Hepatocyte (in vitro differentiated cells): Measurements from ENCODE around the gene CD72. TPM values are rescaled to one million over a fixed set of nuclear protein-coding genes. Genes with fewer than 3 reads are reported as not detected.
"Not testable (repeated sequence)": the region's sequence is repeated elsewhere in the genome, so short reads cannot be mapped to it uniquely, and the experiment has no call there.

Experiments
- DNase-seq: peaks from one replicate; pipeline ENCODE4 v3.0.0-alpha.2; 2016; ENCODE audit warnings: low spot score
- H2AFZ ChIP-seq: fragments of 200-600 bp; sonication (generic); 2 replicates; pipeline ENCODE4 v1.6.0; 2016; ENCODE audit warnings: antibody characterized with exemption, mild to moderate bottlenecking
- H3K27ac ChIP-seq: fragments of 200-600 bp; sonication (generic); 2 replicates; pipeline ENCODE4 v1.5.1; 2016; ENCODE audit warnings: mild to moderate bottlenecking
- H3K27me3 ChIP-seq: fragments of 200-600 bp; sonication (generic); 2 replicates; pipeline ENCODE4 v1.6.1; 2016
- H3K36me3 ChIP-seq: fragments of 200-600 bp; sonication (generic); replicated peaks from 2 replicates; pipeline ENCODE4 v1.5.1; 2016; ENCODE audit warnings: low read depth; ENCODE audit not compliant: insufficient read depth
- H3K4me1 ChIP-seq: fragments of 200-600 bp; sonication (generic); 2 replicates; pipeline ENCODE4 v1.5.1; 2016; ENCODE audit warnings: mild to moderate bottlenecking, moderate library complexity; ENCODE audit not compliant: insufficient read depth
- H3K4me2 ChIP-seq: fragments of 200-600 bp; sonication (generic); 2 replicates; pipeline ENCODE4 v1.6.0; 2016
- H3K4me3 ChIP-seq: fragments of 200-600 bp; sonication (generic); 2 replicates; pipeline ENCODE4 v1.5.1; 2016; ENCODE audit warnings: mild to moderate bottlenecking
- H3K79me2 ChIP-seq: fragments of 200-600 bp; sonication (generic); 2 replicates; pipeline ENCODE4 v1.6.0; 2017; ENCODE audit warnings: mild to moderate bottlenecking
- H3K9me2 ChIP-seq: fragments of 200-600 bp; sonication (generic); replicated peaks from 2 replicates; pipeline ENCODE4 v1.6.0; 2017; ENCODE audit warnings: mild to moderate bottlenecking; ENCODE audit not compliant: insufficient read depth
- H3K9me3 ChIP-seq: fragments of 200-600 bp; sonication (generic); 2 replicates; pipeline ENCODE4 v1.5.1; 2016; ENCODE audit warnings: low read depth, mild to moderate bottlenecking
- H4K20me1 ChIP-seq: fragments of 200-600 bp; sonication (generic); 2 replicates; pipeline ENCODE4 v1.6.0; 2016; ENCODE audit warnings: mild to moderate bottlenecking; ENCODE audit not compliant: insufficient read depth, poor library complexity, severe bottlenecking
- CTCF ChIP-seq: fragments of 200-600 bp; sonication (generic); IDR thresholded peaks from 2 replicates; pipeline ENCODE4 v1.5.1; 2016; ENCODE audit warnings: antibody characterized with exemption, mild to moderate bottlenecking; ENCODE audit not compliant: poor library complexity
- EZH2 ChIP-seq: fragments of 200-600 bp; sonication (generic); IDR thresholded peaks from 2 replicates; pipeline ENCODE4 v1.6.1; 2016; ENCODE audit warnings: antibody characterized with exemption, mild to moderate bottlenecking, borderline replicate concordance
- EZH2phosphoT487 ChIP-seq: fragments of 200-600 bp; sonication (generic); IDR thresholded peaks from one replicate; pipeline ENCODE4 v1.6.1; 2018; ENCODE audit warnings: antibody characterized with exemption, mild to moderate bottlenecking, low read depth, moderate library complexity; ENCODE audit not compliant: unreplicated experiment, severe bottlenecking
- WGBS: methylation state at CpG from one replicate; pipeline ENCODE4 v1.1.6; 2016; ENCODE audit warnings: low lambda C conversion rate; ENCODE audit errors: missing lambda C conversion rate; 5-methylcytosine and 5-hydroxymethylcytosine counted together
- polyA plus RNA-seq: library from polyadenylated mRNA; unstranded; fragments of >200 nt; fragmentation: Nextera tagmentation; extraction: Ambion mirVana; gene quantifications from 2 replicates; pipeline ENCODE4 v1.2.1, GENCODE V29; 2016
- total RNA-seq: library from RNA; depleted of rRNA; stranded (reverse); fragments of >200 nt; gene quantifications from 2 replicates; pipeline ENCODE4 v1.2.3, GENCODE V29; 2014

CD72 gene
- total and polyA plus RNA-seq, 2 experiments from 2014 or later: 1.1 to 1.9 TPM

GRCh38 chr9:35639631-35640030 lies 21.4 kb upstream of the CD72 start:
- Histone ChIP-seq H4K20me1 (no peaks in the 10 kb centered on the region), H3K27me3 (no peaks in the 10 kb centered on the region), H3K9me3 (no peaks in the 10 kb centered on the region), H3K4me3 (no peak overlapping the region), H2AFZ (no peak overlapping the region), H3K4me1 (no peaks in the 10 kb centered on the region), H3K36me3 (no peaks in the 10 kb centered on the region), H3K9me2 (no peaks in the 10 kb centered on the region), H3K4me2 (no peak overlapping the region), H3K79me2 (no peaks in the 10 kb centered on the region), H3K27ac (no peak overlapping the region)
- TF ChIP-seq CTCF (no peak), EZH2phosphoT487 (no peak), EZH2 (no peak)
- DNase-seq: no peak
- WGBS: 88% methylated on average over 1 of the region's 1 CpG

DNA sequence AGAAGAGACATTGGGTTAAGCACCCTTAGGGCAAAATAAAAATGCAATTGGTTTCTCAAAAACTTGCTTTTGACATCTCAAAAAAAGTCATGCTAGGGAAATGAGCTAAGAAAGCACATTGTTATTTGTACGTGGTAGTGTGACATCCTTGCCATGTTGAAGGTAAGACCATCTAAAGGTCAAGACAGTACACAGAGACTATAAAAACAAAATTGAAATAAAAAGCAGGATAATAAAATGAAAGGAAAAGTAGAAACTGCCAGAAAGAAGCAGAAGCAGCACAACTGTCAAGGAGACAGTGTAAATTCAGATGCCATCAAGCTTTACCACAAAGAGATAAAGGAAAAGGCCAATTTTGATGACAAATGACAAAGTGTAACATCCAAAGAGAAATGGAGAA lies 21.0 kb upstream of the CD72 start:
- not testable (repeated sequence) for H3K9me2 ChIP-seq, H3K79me2 ChIP-seq, H4K20me1 ChIP-seq, H3K9me3 ChIP-seq, DNase-seq, H3K27ac ChIP-seq, H3K27me3 ChIP-seq, H2AFZ ChIP-seq, H3K36me3 ChIP-seq, H3K4me3 ChIP-seq, H3K4me1 ChIP-seq, H3K4me2 ChIP-seq
- WGBS: 74% methylated on average over 1 of the region's 1 CpG

- H3K9me3 ChIP-seq, H4K20me1 ChIP-seq, H2AFZ ChIP-seq, H3K4me3 ChIP-seq, H3K9me2 ChIP-seq, DNase-seq, H3K27ac ChIP-seq, H3K4me2 ChIP-seq, H3K27me3 ChIP-seq, H3K36me3 ChIP-seq, H3K4me1 ChIP-seq, H3K79me2 ChIP-seq: not testable (repeated sequence)
- WGBS: 97% methylated on average over 7 of the region's 8 CpGs
Measured at GRCh38 chr9:35638751-35639150, 20.5 kb upstream of the CD72 start.

GRCh38 chr9:35637427-35637955 lies 19.3 kb upstream of the CD72 start:
- H3K79me2 ChIP-seq, H2AFZ ChIP-seq, H3K4me2 ChIP-seq, H3K9me2 ChIP-seq, H3K27ac ChIP-seq, H3K27me3 ChIP-seq, H3K36me3 ChIP-seq, DNase-seq, H3K4me3 ChIP-seq, H3K9me3 ChIP-seq, H4K20me1 ChIP-seq, H3K4me1 ChIP-seq: not testable (repeated sequence)
- WGBS: 96% methylated on average over 9 of the region's 9 CpGs

GRCh38 chr9:35636877-35637246 lies 18.6 kb upstream of the CD72 start:
- WGBS: 86% methylated on average over 6 of the region's 6 CpGs
- not testable (repeated sequence) for H3K9me2 ChIP-seq, H3K36me3 ChIP-seq, H2AFZ ChIP-seq, H3K4me2 ChIP-seq, H3K9me3 ChIP-seq, DNase-seq, H3K4me1 ChIP-seq, H3K79me2 ChIP-seq, H4K20me1 ChIP-seq, H3K27ac ChIP-seq, H3K27me3 ChIP-seq, H3K4me3 ChIP-seq
